Ureter (tissue), 1 donor: ENCODE results near the gene SUPT3H. TPM values are rescaled to one million over a fixed set of nuclear protein-coding genes. Genes with fewer than 3 reads are reported as not detected.
"Not testable (repeated sequence)": the region's sequence is repeated elsewhere in the genome, so short reads cannot be mapped to it uniquely, and the experiment has no call there.

ENCODE experiments used
- DNase-seq: peaks from one replicate; pipeline ENCODE4 v3.0.0-alpha.2; 2020; ENCODE audit warnings: low spot score
- total RNA-seq: library from RNA; stranded (reverse); gene quantifications from one replicate; pipeline ENCODE4 v1.2.4, GENCODE V29; 2023
- donor health status: DM: yes; HTN: yes; CAD: no.

SUPT3H gene
- total RNA-seq, 1 donor from 2014 or later: 17.8 TPM

- DNase-seq: no peak
Observed at GRCh38 chr6:45326698-45327417, 50.9 kb downstream of the SUPT3H start.

- DNase-seq: no peak
Observed at GRCh38 chr6:45323656-45324224, 54.0 kb downstream of the SUPT3H start.

- DNase-seq: no peak
Observed at GRCh38 chr6:45320349-45320748, 57.4 kb downstream of the SUPT3H start.

GRCh38 chr6:45314146-45314545 is 63.6 kb downstream of the SUPT3H start:
- DNase-seq: no peak

- DNase-seq: no peak
Observed at GRCh38 chr6:45310118-45310788, 67.5 kb downstream of the SUPT3H start.

- DNase-seq: no peak
Observed at GRCh38 chr6:45305546-45305945, 72.2 kb downstream of the SUPT3H start.

- DNase-seq: no peak
Observed at GRCh38 chr6:45302832-45303231, 74.9 kb downstream of the SUPT3H start.

- DNase-seq: no peak
Observed at GRCh38 chr6:45301348-45302142, 76.2 kb downstream of the SUPT3H start.

- DNase-seq: no peak
Observed at GRCh38 chr6:45300736-45301135, 77.0 kb downstream of the SUPT3H start.

- no peak for DNase-seq
Observed at GRCh38 chr6:45299096-45299581, 78.6 kb downstream of the SUPT3H start.

- DNase-seq: no peak
Observed at GRCh38 chr6:45297320-45297719, 80.4 kb downstream of the SUPT3H start.

GRCh38 chr6:45294065-45294701 is 83.6 kb downstream of the SUPT3H start:
- not testable (repeated sequence) for DNase-seq

GRCh38 chr6:45293306-45293705 is 84.4 kb downstream of the SUPT3H start:
- DNase-seq: no peak

GRCh38 chr6:45289751-45290514 is 87.8 kb downstream of the SUPT3H start:
- no peak for DNase-seq

- not testable (repeated sequence) for DNase-seq
Observed at GRCh38 chr6:45286707-45287106, 91.0 kb downstream of the SUPT3H start.

GRCh38 chr6:45278367-45278766 is 99.4 kb downstream of the SUPT3H start:
- no peak for DNase-seq

GRCh38 chr6:45277741-45278140 is 100.0 kb downstream of the SUPT3H start:
- DNase-seq: not testable (repeated sequence)

GRCh38 chr6:45275358-45275757 is 102.4 kb downstream of the SUPT3H start:
- DNase-seq: no peak

GRCh38 chr6:45272626-45273025 is 105.1 kb downstream of the SUPT3H start:
- no peak for DNase-seq

GRCh38 chr6:45265246-45265645 is 112.5 kb downstream of the SUPT3H start:
- DNase-seq: no peak

GRCh38 chr6:45260696-45261095 is 117.0 kb downstream of the SUPT3H start:
- DNase-seq: no peak
